Neuronal stem cell (in vitro differentiated cells): Measurements from ENCODE around the gene SLC26A3. TPM values are rescaled to one million over a fixed set of nuclear protein-coding genes. Genes with fewer than 3 reads are reported as not detected.
"Not testable (repeated sequence)": the region's sequence is repeated elsewhere in the genome, so short reads cannot be mapped to it uniquely, and the experiment has no call there.

Experiments
- DNase-seq: peaks from one replicate; pipeline ENCODE4 v3.0.0-alpha.2; 2013; ENCODE audit warnings: low spot score
- H2AFZ ChIP-seq: one replicate; pipeline ENCODE4 v1.6.1; 2013; ENCODE audit warnings: mild to moderate bottlenecking, low read length, inconsistent platforms
- H2AK5ac ChIP-seq: 2 replicates; pipeline ENCODE4 v1.6.1; 2013; ENCODE audit warnings: low read depth, mild to moderate bottlenecking, inconsistent platforms, low read length, moderate library complexity, mixed read lengths
- H2BK120ac ChIP-seq: 2 replicates; pipeline ENCODE4 v1.6.1; 2013; ENCODE audit warnings: low read depth, mild to moderate bottlenecking, inconsistent platforms, low read length, moderate library complexity, mixed read lengths
- H2BK12ac ChIP-seq: one replicate; pipeline ENCODE4 v1.6.1; 2013; ENCODE audit warnings: low read length, inconsistent platforms
- H2BK15ac ChIP-seq: 2 replicates; pipeline ENCODE4 v1.6.1; 2013; ENCODE audit warnings: mild to moderate bottlenecking, low read length, inconsistent platforms, mixed read lengths
- H2BK5ac ChIP-seq: one replicate; pipeline ENCODE4 v1.6.1; 2013; ENCODE audit warnings: inconsistent platforms, mild to moderate bottlenecking, low read length, moderate library complexity
- H3K14ac ChIP-seq: one replicate; pipeline ENCODE4 v1.6.1; 2013; ENCODE audit warnings: low read length, inconsistent platforms
- H3K18ac ChIP-seq: 2 replicates; pipeline ENCODE4 v1.6.1; 2013; ENCODE audit warnings: low read length, inconsistent platforms
- H3K23ac ChIP-seq: 2 replicates; pipeline ENCODE4 v1.6.1; 2013; ENCODE audit warnings: low read depth, mild to moderate bottlenecking, mixed read lengths, low read length, inconsistent platforms; ENCODE audit not compliant: poor library complexity
- H3K27ac ChIP-seq: replicated peaks from 3 replicates; pipeline ENCODE4 v1.5.1; 2013; ENCODE audit warnings: low read length, inconsistent platforms
- H3K27me3 ChIP-seq, 3 experiments: 2 replicates each; pipeline ENCODE4 v1.6.1; 2013; ENCODE audit warnings: low read length in 3 of 3, mild to moderate bottlenecking in 2 of 3, inconsistent platforms in 1 of 3, low read depth in 1 of 3, mixed read lengths in 1 of 3, moderate library complexity in 1 of 3; ENCODE audit not compliant: control insufficient read depth in 3 of 3, insufficient read depth in 3 of 3
- H3K36me3 ChIP-seq, 2 donors: replicated peaks in 1 of 2; 2 replicates each; pipeline ENCODE4 v1.6.1; 2013; ENCODE audit warnings: low read length in 2 of 2; ENCODE audit not compliant: control insufficient read depth in 2 of 2, insufficient read depth in 2 of 2
- H3K4ac ChIP-seq: 2 replicates; pipeline ENCODE4 v1.6.1; 2013; ENCODE audit warnings: inconsistent platforms, mild to moderate bottlenecking, low read length, moderate library complexity
- H3K4me1 ChIP-seq, 2 donors: 1 replicate in 1 of 2; 2 replicates in 1 of 2; pipeline ENCODE4 v1.6.1; 2013; ENCODE audit warnings: low read length in 2 of 2, low read depth in 1 of 2; ENCODE audit not compliant: control insufficient read depth in 2 of 2, insufficient read depth in 1 of 2
- H3K4me2 ChIP-seq: one replicate; pipeline ENCODE4 v1.6.1; 2013; ENCODE audit warnings: mild to moderate bottlenecking, low read length, inconsistent platforms; ENCODE audit not compliant: insufficient read depth, poor library complexity, severe bottlenecking
- H3K4me3 ChIP-seq, 2 donors: 2 replicates each; pipeline ENCODE4 v1.5.1; 2013; ENCODE audit warnings: low read length in 2 of 2, mild to moderate bottlenecking in 2 of 2, inconsistent platforms in 1 of 2, moderate library complexity in 1 of 2
- H3K79me1 ChIP-seq: one replicate; pipeline ENCODE4 v1.6.1; 2013; ENCODE audit warnings: low read depth, mild to moderate bottlenecking, inconsistent platforms, low read length, moderate library complexity
- H3K9ac ChIP-seq: one replicate; pipeline ENCODE4 v1.6.1; 2013; ENCODE audit warnings: mild to moderate bottlenecking, low read depth, low read length, inconsistent platforms; ENCODE audit not compliant: poor library complexity
- H3K9me3 ChIP-seq, 2 donors: replicated peaks in 1 of 2; 2 replicates each; pipeline versions ENCODE3 to v1.6.1; 2013; ENCODE audit warnings: low read length in 2 of 2, mild to moderate bottlenecking in 2 of 2, inconsistent platforms in 1 of 2, low read depth in 1 of 2, mixed read lengths in 1 of 2, moderate library complexity in 1 of 2; ENCODE audit not compliant: control insufficient read depth in 2 of 2, insufficient read depth in 1 of 2
- H4K8ac ChIP-seq: one replicate; pipeline ENCODE4 v1.6.1; 2013; ENCODE audit warnings: low read depth, mild to moderate bottlenecking, inconsistent platforms, low read length, moderate library complexity
- H4K91ac ChIP-seq: one replicate; pipeline ENCODE4 v1.6.1; 2013; ENCODE audit warnings: low read length, low read depth, mild to moderate bottlenecking, inconsistent platforms; ENCODE audit not compliant: poor library complexity
- WGBS, 2 donors: extraction: QIAGEN DNeasy Blood & Tissue Kit; methylation state at CpG; one replicate each; pipeline ENCODE4 v1.1.7; 2013; ENCODE audit warnings: missing lambda C conversion rate in 2 of 2, mixed read lengths in 1 of 2; ENCODE audit not compliant: insufficient read length in 2 of 2, insufficient replicate concordance in 1 of 2; ENCODE audit errors: extremely low coverage in 2 of 2; 5-methylcytosine and 5-hydroxymethylcytosine counted together
- polyA plus RNA-seq, 2 experiments: library from polyadenylated mRNA; stranded (reverse); fragments of 200-250 nt; gene quantifications; one replicate each; pipeline ENCODE4 v1.2.3, GENCODE V29; 2013

Gene SLC26A3
- polyA plus RNA-seq (2013, experiment 1 of 2), result not detected
- polyA plus RNA-seq (2013, experiment 2 of 2), result not detected

GRCh38 chr7:107803009-107803610 is at the start of gene SLC26A3:
SLC26A3 (minus strand) TSS chr7:107803223; CDS start chr7:107794509, 8,714 bp downstream.
- no peak within 1 kb of the TSS for H3K4ac ChIP-seq
- H2AK5ac ChIP-seq, result no peak within 1 kb of the TSS
- no peaks in the 10 kb centered on the region for H3K9me3 ChIP-seq
- no peak within 1 kb of the TSS for H3K27ac ChIP-seq
- no peak within 1 kb of the TSS for H2BK12ac ChIP-seq
- no CpG with 5 or more reads among the region's 2 CpGs for WGBS, 2 donors
- no peak within 1 kb of the TSS for H4K8ac ChIP-seq
- no peak within 1 kb of the TSS for H2BK5ac ChIP-seq
- no peak for DNase-seq
- H3K23ac ChIP-seq, result no peak within 1 kb of the TSS
- no peak within 1 kb of the TSS for H3K18ac ChIP-seq
- H2AFZ ChIP-seq, result no peak within 1 kb of the TSS
- no peak within 1 kb of the TSS for H4K91ac ChIP-seq
- H2BK120ac ChIP-seq, result no peak within 1 kb of the TSS
- peaks cover 0 to 17% (median 0%) of the 10 kb centered on the region in 3 experiments for H3K27me3 ChIP-seq
- H3K4me3 ChIP-seq, result no peak within 1 kb of the TSS
- H3K9ac ChIP-seq, result no peak within 1 kb of the TSS
- H2BK15ac ChIP-seq, result no peak within 1 kb of the TSS
- H3K79me1 ChIP-seq, result no peaks in the 10 kb centered on the region
- no peaks in the 10 kb centered on the region for H3K36me3 ChIP-seq
- peaks cover 0 to 2% of the 10 kb centered on the region in 2 donors for H3K4me1 ChIP-seq
- no peak within 1 kb of the TSS for H3K4me2 ChIP-seq
- H3K14ac ChIP-seq, result no peak within 1 kb of the TSS

GRCh38 chr7:107850643-107851042 is 47.6 kb upstream of the SLC26A3 start:
- no peak overlapping the region for H3K9ac ChIP-seq
- H3K4me1 ChIP-seq, result no peaks in the 10 kb centered on the region
- H3K27ac ChIP-seq, result no peak overlapping the region
- no peak overlapping the region for H3K18ac ChIP-seq
- H3K79me1 ChIP-seq, result no peaks in the 10 kb centered on the region
- H2BK5ac ChIP-seq, result no peak overlapping the region
- no peak overlapping the region for H2BK15ac ChIP-seq
- H3K9me3 ChIP-seq, result no peaks in the 10 kb centered on the region
- no peak for DNase-seq
- H3K4ac ChIP-seq, result no peak overlapping the region
- H3K36me3 ChIP-seq, result no peaks in the 10 kb centered on the region
- no peak overlapping the region for H2BK12ac ChIP-seq
- no peak overlapping the region for H4K8ac ChIP-seq
- no CpG with 5 or more reads among the region's 1 CpG for WGBS, 2 donors
- H3K27me3 ChIP-seq, result peaks cover 0 to 4% (median 0%) of the 10 kb centered on the region in 3 experiments
- no peak overlapping the region for H3K14ac ChIP-seq
- no peak overlapping the region for H2AK5ac ChIP-seq
- no peak overlapping the region for H4K91ac ChIP-seq
- H3K4me3 ChIP-seq, result no peak overlapping the region
- H3K4me2 ChIP-seq, result no peak overlapping the region
- H2AFZ ChIP-seq, result no peak overlapping the region
- no peak overlapping the region for H3K23ac ChIP-seq
- no peak overlapping the region for H2BK120ac ChIP-seq

GRCh38 chr7:107850216-107850615 is 47.2 kb upstream of the SLC26A3 start:
- no peak overlapping the region for H2BK12ac ChIP-seq
- H3K36me3 ChIP-seq, result no peaks in the 10 kb centered on the region
- no CpG with 5 or more reads among the region's 4 CpGs for WGBS, 2 donors
- no peak overlapping the region for H4K91ac ChIP-seq
- no peak overlapping the region for H3K23ac ChIP-seq
- H2AK5ac ChIP-seq, result no peak overlapping the region
- H2BK15ac ChIP-seq, result no peak overlapping the region
- no peaks in the 10 kb centered on the region for H3K79me1 ChIP-seq
- H3K4me2 ChIP-seq, result no peak overlapping the region
- peaks cover 0 to 4% (median 0%) of the 10 kb centered on the region in 3 experiments for H3K27me3 ChIP-seq
- no peak overlapping the region for H4K8ac ChIP-seq
- H3K4me1 ChIP-seq, result no peaks in the 10 kb centered on the region
- no peak overlapping the region for H3K18ac ChIP-seq
- no peak overlapping the region for H3K4ac ChIP-seq
- H2AFZ ChIP-seq, result no peak overlapping the region
- no peak overlapping the region for H3K9ac ChIP-seq
- H3K27ac ChIP-seq, result no peak overlapping the region
- no peak overlapping the region for H2BK5ac ChIP-seq
- no peak for DNase-seq
- H3K9me3 ChIP-seq, result no peaks in the 10 kb centered on the region
- no peak overlapping the region for H3K4me3 ChIP-seq
- H3K14ac ChIP-seq, result no peak overlapping the region
- H2BK120ac ChIP-seq, result no peak overlapping the region

- no CpG with 5 or more reads among the region's 31 CpGs for WGBS, 2 donors
- not testable (repeated sequence) for H3K27me3 ChIP-seq, H3K36me3 ChIP-seq, H3K4me1 ChIP-seq, H2BK120ac ChIP-seq, H3K23ac ChIP-seq, H3K27ac ChIP-seq, H2BK12ac ChIP-seq, H3K14ac ChIP-seq, DNase-seq, H2BK15ac ChIP-seq, H4K8ac ChIP-seq, H3K4me2 ChIP-seq, H4K91ac ChIP-seq, H3K18ac ChIP-seq, H3K79me1 ChIP-seq, H3K9ac ChIP-seq, H3K4ac ChIP-seq, H2BK5ac ChIP-seq, H3K4me3 ChIP-seq, H2AFZ ChIP-seq, H3K9me3 ChIP-seq, H2AK5ac ChIP-seq
Observed at GRCh38 chr7:107848211-107848610, 45.2 kb upstream of the SLC26A3 start.
